Measurements from ENCODE around the gene GDI2.

The GDI2 gene

DNA sequence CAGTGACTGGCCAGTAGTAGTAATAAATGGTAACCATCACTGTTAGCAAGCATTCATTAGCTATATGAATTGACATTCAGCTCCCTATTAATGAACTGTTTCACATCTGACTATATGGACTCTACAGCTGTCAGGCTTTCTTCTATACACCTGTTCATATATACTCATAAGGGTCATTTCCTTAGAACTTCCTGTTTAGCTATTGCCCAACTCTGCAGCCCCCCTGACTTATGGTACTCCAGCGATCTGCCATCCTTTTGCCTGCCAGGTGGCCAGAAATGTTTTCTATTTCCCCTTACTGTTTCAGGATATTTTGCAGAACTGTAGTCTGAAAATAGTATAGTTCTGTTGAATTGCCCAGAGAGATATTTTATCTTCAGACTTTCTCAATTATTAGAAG is 72.0 kb downstream of the GDI2 start:
- Histone ChIP-seq H3K4me3 (ENCODE audit: low read depth, low read length) (no peak overlapping the region), H3K9me3 (ENCODE audit: control insufficient read depth, insufficient read depth, low read length) (no peaks in the 10 kb centered on the region), H3K27me3 (ENCODE audit: control insufficient read depth, insufficient read depth, low read length) (no peaks in the 10 kb centered on the region), H3K4me1 (ENCODE audit: control insufficient read depth, insufficient read depth, low read length) (peaks cover 4% of the 10 kb centered on the region; the same call in 1 of the 2 replicates), H3K27ac (ENCODE audit: low read depth, low read length) (no peak overlapping the region), H3K36me3 (ENCODE audit: control insufficient read depth, insufficient read depth, low read length) (peaks cover 77% of the 10 kb centered on the region), H3K9ac (ENCODE audit: low read depth, low read length) (no peak overlapping the region)

GRCh38 chr10:5738427-5738826 is 74.8 kb downstream of the GDI2 start:
- H3K27ac ChIP-seq (ENCODE audit: low read depth, low read length): no peak overlapping the region

DNA sequence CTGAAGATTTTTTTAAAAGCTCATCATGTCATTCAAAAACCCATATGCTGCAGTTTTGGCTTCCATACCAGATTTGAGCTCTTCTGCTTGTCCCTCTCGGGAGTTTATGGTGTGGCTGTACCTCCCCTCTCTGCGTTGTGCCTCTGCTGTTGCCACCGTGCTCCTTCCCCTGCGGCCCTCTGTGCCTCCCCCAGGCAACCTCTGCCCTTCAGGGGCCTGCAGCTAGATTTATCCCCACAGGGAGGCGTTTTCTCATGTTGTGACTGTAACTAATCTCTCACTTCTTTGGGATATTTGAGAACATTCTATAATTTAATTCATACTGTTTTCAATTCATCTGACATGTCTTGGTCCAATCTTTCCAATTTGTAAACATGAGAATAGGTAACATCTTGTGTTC is 75.9 kb downstream of the GDI2 start:
- H3K9me3 ChIP-seq (ENCODE audit: control insufficient read depth, insufficient read depth, low read length): no peaks in the 10 kb centered on the region
- H3K4me1 ChIP-seq (ENCODE audit: control insufficient read depth, insufficient read depth, low read length): peaks cover 4% of the 10 kb centered on the region; the same call in 1 of the 2 replicates
- no peak overlapping the region for H3K9ac ChIP-seq (ENCODE audit: low read depth, low read length)
- no peaks in the 10 kb centered on the region for H3K27me3 ChIP-seq (ENCODE audit: control insufficient read depth, insufficient read depth, low read length)
- H3K36me3 ChIP-seq (ENCODE audit: control insufficient read depth, insufficient read depth, low read length): peaks cover 66% of the 10 kb centered on the region
- H3K4me3 ChIP-seq (ENCODE audit: low read depth, low read length): no peak overlapping the region
- H3K27ac ChIP-seq (ENCODE audit: low read depth, low read length): no peak overlapping the region

More at GRCh38 chr10:5738427-5738826, 74.8 kb downstream of the GDI2 start:
- Histone ChIP-seq H3K36me3 (ENCODE audit: control insufficient read depth, insufficient read depth, low read length) (peaks cover 71% of the 10 kb centered on the region), H3K9me3 (ENCODE audit: control insufficient read depth, insufficient read depth, low read length) (no peaks in the 10 kb centered on the region), H3K4me1 (ENCODE audit: control insufficient read depth, insufficient read depth, low read length) (peaks cover 4% of the 10 kb centered on the region; the same call in 1 of the 2 replicates), H3K27me3 (ENCODE audit: control insufficient read depth, insufficient read depth, low read length) (no peaks in the 10 kb centered on the region), H3K9ac (ENCODE audit: low read depth, low read length) (no peak overlapping the region), H3K4me3 (ENCODE audit: low read depth, low read length) (no peak overlapping the region)

DNA sequence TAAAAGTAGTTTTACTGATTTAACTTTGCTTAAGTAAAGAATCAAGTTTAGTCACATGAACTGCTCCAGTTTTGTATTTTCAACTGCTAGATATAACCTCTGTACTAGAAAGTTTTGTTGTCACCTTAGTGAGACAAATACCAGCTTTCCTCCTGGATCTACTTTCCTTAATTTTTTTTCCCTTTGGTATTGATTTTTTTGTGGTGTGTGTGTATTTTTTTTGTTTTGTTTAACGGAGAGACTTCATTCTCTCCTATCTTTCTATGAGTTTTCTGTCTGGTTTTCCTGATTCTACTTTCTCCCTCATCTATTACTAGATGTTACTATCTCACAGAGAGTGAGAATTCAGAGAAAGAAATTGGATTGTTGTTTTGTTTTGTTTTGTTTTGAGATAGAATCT is 76.6 kb downstream of the GDI2 start:
- H3K4me1 ChIP-seq (ENCODE audit: control insufficient read depth, insufficient read depth, low read length): peaks cover 4% of the 10 kb centered on the region; the same call in 1 of the 2 replicates
- H3K36me3 ChIP-seq (ENCODE audit: control insufficient read depth, insufficient read depth, low read length): peaks cover 66% of the 10 kb centered on the region
- no peak overlapping the region for H3K9ac ChIP-seq (ENCODE audit: low read depth, low read length)
- no peaks in the 10 kb centered on the region for H3K9me3 ChIP-seq (ENCODE audit: control insufficient read depth, insufficient read depth, low read length)
- H3K27me3 ChIP-seq (ENCODE audit: control insufficient read depth, insufficient read depth, low read length): no peaks in the 10 kb centered on the region
- no peak overlapping the region for H3K27ac ChIP-seq (ENCODE audit: low read depth, low read length)
- H3K4me3 ChIP-seq (ENCODE audit: low read depth, low read length): no peak overlapping the region

DNA sequence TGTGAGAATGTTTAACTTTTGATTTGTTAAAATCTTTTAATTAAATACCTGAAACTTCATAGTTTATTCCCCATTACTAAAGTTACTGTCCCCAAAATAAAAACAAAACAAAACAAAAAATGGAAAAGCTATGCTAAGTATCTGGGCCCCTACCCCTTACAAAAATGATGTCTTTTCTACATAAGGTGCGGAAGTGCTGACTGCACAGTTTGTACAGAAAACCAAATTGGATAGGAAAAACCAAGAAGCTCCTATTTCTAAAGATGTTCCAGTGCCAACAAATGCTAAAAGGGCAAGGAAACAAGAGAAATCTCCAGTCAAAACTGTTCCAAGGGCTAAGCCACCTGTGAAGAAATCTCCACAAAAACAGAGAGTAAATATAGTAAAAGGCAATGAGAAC is 78.1 kb downstream of the GDI2 start:
- Histone ChIP-seq H3K9ac (ENCODE audit: low read depth, low read length) (no peak overlapping the region), H3K36me3 (ENCODE audit: control insufficient read depth, insufficient read depth, low read length) (peaks cover 66% of the 10 kb centered on the region), H3K27me3 (ENCODE audit: control insufficient read depth, insufficient read depth, low read length) (no peaks in the 10 kb centered on the region)

GRCh38 chr10:5732141-5732540 is 81.1 kb downstream of the GDI2 start:
- Histone ChIP-seq H3K4me3 (ENCODE audit: low read depth, low read length) (no peak overlapping the region), H3K4me1 (ENCODE audit: control insufficient read depth, insufficient read depth, low read length) (no peaks in the 10 kb centered on the region), H3K27me3 (ENCODE audit: control insufficient read depth, insufficient read depth, low read length) (no peaks in the 10 kb centered on the region), H3K36me3 (ENCODE audit: control insufficient read depth, insufficient read depth, low read length) (peaks cover 62% of the 10 kb centered on the region), H3K9ac (ENCODE audit: low read depth, low read length) (no peak overlapping the region), H3K9me3 (ENCODE audit: control insufficient read depth, insufficient read depth, low read length) (no peaks in the 10 kb centered on the region), H3K27ac (ENCODE audit: low read depth, low read length) (no peak overlapping the region)

More for the DNA sequence above, 78.1 kb downstream of the GDI2 start:
- no peak overlapping the region for H3K4me3 ChIP-seq (ENCODE audit: low read depth, low read length)
- peaks cover 4% of the 10 kb centered on the region; the same call in 1 of the 2 replicates for H3K4me1 ChIP-seq (ENCODE audit: control insufficient read depth, insufficient read depth, low read length)
- no peak overlapping the region for H3K27ac ChIP-seq (ENCODE audit: low read depth, low read length)
- no peaks in the 10 kb centered on the region for H3K9me3 ChIP-seq (ENCODE audit: control insufficient read depth, insufficient read depth, low read length)

- Histone ChIP-seq H3K9ac (ENCODE audit: low read depth, low read length) (no peak overlapping the region), H3K27ac (ENCODE audit: low read depth, low read length) (no peak overlapping the region), H3K36me3 (ENCODE audit: control insufficient read depth, insufficient read depth, low read length) (peaks cover 67% of the 10 kb centered on the region), H3K4me1 (ENCODE audit: control insufficient read depth, insufficient read depth, low read length) (no peaks in the 10 kb centered on the region), H3K4me3 (ENCODE audit: low read depth, low read length) (no peak overlapping the region), H3K27me3 (ENCODE audit: control insufficient read depth, insufficient read depth, low read length) (no peaks in the 10 kb centered on the region), H3K9me3 (ENCODE audit: control insufficient read depth, insufficient read depth, low read length) (no peaks in the 10 kb centered on the region)
Measured at GRCh38 chr10:5731559-5731958, 81.7 kb downstream of the GDI2 start.

- Histone ChIP-seq H3K9ac (ENCODE audit: low read depth, low read length) (no peak overlapping the region), H3K36me3 (ENCODE audit: control insufficient read depth, insufficient read depth, low read length) (peaks cover 69% of the 10 kb centered on the region), H3K9me3 (ENCODE audit: control insufficient read depth, insufficient read depth, low read length) (no peaks in the 10 kb centered on the region), H3K4me1 (ENCODE audit: control insufficient read depth, insufficient read depth, low read length) (no peaks in the 10 kb centered on the region), H3K27me3 (ENCODE audit: control insufficient read depth, insufficient read depth, low read length) (no peaks in the 10 kb centered on the region), H3K27ac (ENCODE audit: low read depth, low read length) (no peak overlapping the region), H3K4me3 (ENCODE audit: low read depth, low read length) (no peak overlapping the region)
Measured at GRCh38 chr10:5730766-5731165, 82.5 kb downstream of the GDI2 start.

DNA sequence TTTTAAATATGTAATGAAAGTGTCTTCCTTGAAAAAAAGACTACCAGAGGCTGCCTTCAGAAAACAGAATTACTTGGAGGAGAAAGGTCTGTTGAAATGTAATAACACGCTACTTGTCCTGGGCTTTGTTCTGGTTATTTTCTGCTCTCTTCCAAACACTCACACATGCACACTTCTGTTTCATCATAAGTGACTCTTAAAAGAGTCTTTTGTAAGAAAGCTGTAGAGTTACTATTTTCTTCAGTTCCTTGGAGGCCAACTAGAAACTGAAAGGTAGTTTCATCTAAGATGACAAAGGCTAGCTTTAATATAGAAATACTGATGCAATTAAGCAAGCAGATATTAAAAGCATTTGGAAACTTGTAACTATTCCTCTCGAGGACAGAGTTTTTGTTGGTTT is 89.5 kb downstream of the GDI2 start:
- Histone ChIP-seq H3K9ac (ENCODE audit: low read depth, low read length) (no peak overlapping the region), H3K27ac (ENCODE audit: low read depth, low read length) (no peak overlapping the region), H3K36me3 (ENCODE audit: control insufficient read depth, insufficient read depth, low read length) (peaks cover 53% of the 10 kb centered on the region), H3K4me3 (ENCODE audit: low read depth, low read length) (no peak overlapping the region), H3K27me3 (ENCODE audit: control insufficient read depth, insufficient read depth, low read length) (no peaks in the 10 kb centered on the region), H3K9me3 (ENCODE audit: control insufficient read depth, insufficient read depth, low read length) (no peaks in the 10 kb centered on the region), H3K4me1 (ENCODE audit: control insufficient read depth, insufficient read depth, low read length) (no peaks in the 10 kb centered on the region)

DNA sequence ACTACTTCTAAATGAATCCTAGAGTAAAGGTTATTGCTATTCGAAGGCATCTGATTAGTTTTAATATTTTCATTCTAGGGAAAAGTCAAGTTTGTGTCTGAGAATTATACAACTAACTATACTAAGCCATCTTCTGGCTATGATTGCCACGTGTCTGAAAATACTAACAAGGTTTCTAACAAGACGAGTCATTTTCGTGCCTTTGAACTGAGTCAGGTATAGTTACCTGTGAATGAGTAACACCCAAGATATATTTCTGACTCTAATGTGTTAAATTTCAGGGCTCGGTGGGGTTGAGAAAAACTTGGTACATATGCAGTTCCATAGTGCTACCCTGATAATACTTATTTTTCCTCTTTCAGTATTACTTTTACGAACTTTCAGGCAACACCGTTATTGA is 93.1 kb downstream of the GDI2 start:
- Histone ChIP-seq H3K4me1 (ENCODE audit: control insufficient read depth, insufficient read depth, low read length) (no peaks in the 10 kb centered on the region; the same call in 1 of the 2 replicates), H3K4me3 (ENCODE audit: low read depth, low read length) (no peak overlapping the region)

GRCh38 chr10:5719546-5719945 is 93.7 kb downstream of the GDI2 start:
- no peak overlapping the region for H3K27ac ChIP-seq (ENCODE audit: low read depth, low read length)
- H3K4me1 ChIP-seq (ENCODE audit: control insufficient read depth, insufficient read depth, low read length): no peaks in the 10 kb centered on the region; the same call in 1 of the 2 replicates
- H3K9me3 ChIP-seq (ENCODE audit: control insufficient read depth, insufficient read depth, low read length): no peaks in the 10 kb centered on the region
- H3K4me3 ChIP-seq (ENCODE audit: low read depth, low read length): no peak overlapping the region
- no peak overlapping the region for H3K9ac ChIP-seq (ENCODE audit: low read depth, low read length)
- H3K36me3 ChIP-seq (ENCODE audit: control insufficient read depth, insufficient read depth, low read length): peaks cover 26% of the 10 kb centered on the region
- H3K27me3 ChIP-seq (ENCODE audit: control insufficient read depth, insufficient read depth, low read length): no peaks in the 10 kb centered on the region

More for the DNA sequence above, 93.1 kb downstream of the GDI2 start:
- no peaks in the 10 kb centered on the region for H3K9me3 ChIP-seq (ENCODE audit: control insufficient read depth, insufficient read depth, low read length)
- H3K27ac ChIP-seq (ENCODE audit: low read depth, low read length): no peak overlapping the region
- H3K36me3 ChIP-seq (ENCODE audit: control insufficient read depth, insufficient read depth, low read length): peaks cover 26% of the 10 kb centered on the region
- no peaks in the 10 kb centered on the region for H3K27me3 ChIP-seq (ENCODE audit: control insufficient read depth, insufficient read depth, low read length)
- H3K9ac ChIP-seq (ENCODE audit: low read depth, low read length): no peak overlapping the region

All from HUES48 (cell line).